HepG2 (cell line): ENCODE data around the gene PLSCR1.

Experiments
- ADNP ChIP-seq: sonication (generic); formaldehyde crosslinking; IDR thresholded peaks from 2 replicates; pipeline ENCODE4 v1.4.0; 2020; ENCODE audit warnings: missing genetic modification reagents
- EED ChIP-seq: sonication (generic); formaldehyde crosslinking; IDR thresholded peaks from 2 replicates; pipeline ENCODE4 v1.5.0; 2020; ENCODE audit warnings: mild to moderate bottlenecking, missing genetic modification reagents
- EP300 ChIP-seq, 3 experiments: sonication (generic) in 1 of 3; formaldehyde crosslinking in 1 of 3; IDR thresholded peaks; 2 replicates each; pipeline versions ENCODE4 v1.5.1 to v1.6.1; 2011 to 2020; ENCODE audit warnings: low read depth in 2 of 3, low read length in 2 of 3, borderline replicate concordance in 1 of 3, improper control_type of control experiment in 1 of 3, mild to moderate bottlenecking in 1 of 3, missing genetic modification reagents in 1 of 3, moderate library complexity in 1 of 3
- ISL2 ChIP-seq: sonication (generic); formaldehyde crosslinking; IDR thresholded peaks from 2 replicates; pipeline ENCODE4 v1.5.0; 2020; ENCODE audit warnings: missing genetic modification reagents
- RAD21 ChIP-seq: fragments of 450-650 bp; formaldehyde crosslinking; IDR thresholded peaks from 2 replicates; pipeline ENCODE4 v1.5.0; 2020; ENCODE audit warnings: mild to moderate bottlenecking
- SMAD3 ChIP-seq: sonication (generic); formaldehyde crosslinking; IDR thresholded peaks from 2 replicates; pipeline ENCODE4 v1.4.0; 2020; ENCODE audit warnings: missing genetic modification reagents
- XBP1 ChIP-seq: sonication (generic); formaldehyde crosslinking; IDR thresholded peaks from 2 replicates; pipeline ENCODE4 v1.5.0; 2020; ENCODE audit warnings: missing genetic modification reagents
- ZNF138 ChIP-seq: sonication (generic); formaldehyde crosslinking; IDR thresholded peaks from 2 replicates; pipeline ENCODE4 v1.5.0; 2020; ENCODE audit warnings: mild to moderate bottlenecking, low read depth, missing genetic modification reagents
- ZNF343 ChIP-seq: sonication (generic); formaldehyde crosslinking; IDR thresholded peaks from 2 replicates; pipeline ENCODE4 v1.4.0; 2020; ENCODE audit warnings: mild to moderate bottlenecking, missing genetic modification reagents
- ZNF83 ChIP-seq: sonication (generic); formaldehyde crosslinking; IDR thresholded peaks from 2 replicates; pipeline ENCODE4 v1.4.0; 2020; ENCODE audit warnings: missing genetic modification reagents, mild to moderate bottlenecking, borderline replicate concordance
- ZNF878 ChIP-seq: sonication (generic); formaldehyde crosslinking; IDR thresholded peaks from 2 replicates; pipeline ENCODE4 v1.8.1; 2023; ENCODE audit warnings: mild to moderate bottlenecking, missing genetic modification reagents, moderate library complexity
- TF ChIP-seq, protein P1 (sequence below): sonication (generic); formaldehyde crosslinking; IDR thresholded peaks from 2 replicates; pipeline ENCODE4 v1.5.0; 2020; ENCODE audit warnings: mild to moderate bottlenecking, missing genetic modification reagents, moderate library complexity
- TF ChIP-seq, protein P2 (sequence below): sonication (generic); formaldehyde crosslinking; IDR thresholded peaks from 2 replicates; pipeline ENCODE4 v1.8.1; 2023; ENCODE audit warnings: missing genetic modification reagents, inconsistent platforms, borderline replicate concordance
- TF ChIP-seq, protein P3 (sequence below): sonication (generic); formaldehyde crosslinking; IDR thresholded peaks from 2 replicates; pipeline ENCODE4 v1.8.1; 2023; ENCODE audit warnings: mild to moderate bottlenecking, moderate library complexity, missing genetic modification reagents

DNA sequence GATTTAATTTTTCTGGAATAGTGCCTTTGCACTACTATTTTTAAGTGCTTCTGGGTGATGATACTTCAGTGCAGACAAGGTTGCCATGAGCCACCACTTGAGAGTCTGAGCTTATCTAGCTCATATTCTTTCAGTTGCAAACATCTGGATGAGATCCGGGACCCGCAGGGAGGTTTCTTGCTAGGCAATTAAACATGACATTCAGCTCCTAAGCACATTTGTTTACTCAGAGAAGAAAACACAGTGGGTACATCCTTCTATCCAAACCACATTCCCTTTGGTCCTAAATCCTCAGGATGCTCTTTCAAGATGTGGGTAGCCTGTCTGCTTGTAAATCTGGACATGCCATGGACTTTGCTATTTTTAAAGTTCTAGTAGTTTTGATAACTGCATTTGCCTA lies 12.0 kb downstream of the PLSCR1 start:
- TF ChIP-seq, protein P1, sequence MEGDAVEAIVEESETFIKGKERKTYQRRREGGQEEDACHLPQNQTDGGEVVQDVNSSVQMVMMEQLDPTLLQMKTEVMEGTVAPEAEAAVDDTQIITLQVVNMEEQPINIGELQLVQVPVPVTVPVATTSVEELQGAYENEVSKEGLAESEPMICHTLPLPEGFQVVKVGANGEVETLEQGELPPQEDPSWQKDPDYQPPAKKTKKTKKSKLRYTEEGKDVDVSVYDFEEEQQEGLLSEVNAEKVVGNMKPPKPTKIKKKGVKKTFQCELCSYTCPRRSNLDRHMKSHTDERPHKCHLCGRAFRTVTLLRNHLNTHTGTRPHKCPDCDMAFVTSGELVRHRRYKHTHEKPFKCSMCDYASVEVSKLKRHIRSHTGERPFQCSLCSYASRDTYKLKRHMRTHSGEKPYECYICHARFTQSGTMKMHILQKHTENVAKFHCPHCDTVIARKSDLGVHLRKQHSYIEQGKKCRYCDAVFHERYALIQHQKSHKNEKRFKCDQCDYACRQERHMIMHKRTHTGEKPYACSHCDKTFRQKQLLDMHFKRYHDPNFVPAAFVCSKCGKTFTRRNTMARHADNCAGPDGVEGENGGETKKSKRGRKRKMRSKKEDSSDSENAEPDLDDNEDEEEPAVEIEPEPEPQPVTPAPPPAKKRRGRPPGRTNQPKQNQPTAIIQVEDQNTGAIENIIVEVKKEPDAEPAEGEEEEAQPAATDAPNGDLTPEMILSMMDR (CRISPR knock-in tag): no peak
- TF ChIP-seq ZNF83 (CRISPR knock-in tag) (no peak), ADNP (CRISPR knock-in tag) (no peak), ZNF878 (CRISPR knock-in tag) (no peak), RAD21 (no peak), EP300 (IDR thresholded peaks at IDR 0.05; ENCODE audit: low read depth in 2 of 2, low read length in 2 of 2) (no peak), EP300 (CRISPR knock-in tag; IDR thresholded peaks at IDR 0.05; ENCODE audit: borderline replicate concordance) (no peak), XBP1 (CRISPR knock-in tag) (no peak), SMAD3 (CRISPR knock-in tag) (no peak), ZNF138 (CRISPR knock-in tag) (no peak), ISL2 (CRISPR knock-in tag) (no peak), EED (no peak), ZNF343 (CRISPR knock-in tag) (no peak)
- TF ChIP-seq, protein P2, sequence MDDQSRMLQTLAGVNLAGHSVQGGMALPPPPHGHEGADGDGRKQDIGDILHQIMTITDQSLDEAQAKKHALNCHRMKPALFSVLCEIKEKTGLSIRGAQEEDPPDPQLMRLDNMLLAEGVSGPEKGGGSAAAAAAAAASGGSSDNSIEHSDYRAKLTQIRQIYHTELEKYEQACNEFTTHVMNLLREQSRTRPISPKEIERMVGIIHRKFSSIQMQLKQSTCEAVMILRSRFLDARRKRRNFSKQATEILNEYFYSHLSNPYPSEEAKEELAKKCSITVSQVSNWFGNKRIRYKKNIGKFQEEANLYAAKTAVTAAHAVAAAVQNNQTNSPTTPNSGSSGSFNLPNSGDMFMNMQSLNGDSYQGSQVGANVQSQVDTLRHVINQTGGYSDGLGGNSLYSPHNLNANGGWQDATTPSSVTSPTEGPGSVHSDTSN: no peak
- TF ChIP-seq, protein P3, sequence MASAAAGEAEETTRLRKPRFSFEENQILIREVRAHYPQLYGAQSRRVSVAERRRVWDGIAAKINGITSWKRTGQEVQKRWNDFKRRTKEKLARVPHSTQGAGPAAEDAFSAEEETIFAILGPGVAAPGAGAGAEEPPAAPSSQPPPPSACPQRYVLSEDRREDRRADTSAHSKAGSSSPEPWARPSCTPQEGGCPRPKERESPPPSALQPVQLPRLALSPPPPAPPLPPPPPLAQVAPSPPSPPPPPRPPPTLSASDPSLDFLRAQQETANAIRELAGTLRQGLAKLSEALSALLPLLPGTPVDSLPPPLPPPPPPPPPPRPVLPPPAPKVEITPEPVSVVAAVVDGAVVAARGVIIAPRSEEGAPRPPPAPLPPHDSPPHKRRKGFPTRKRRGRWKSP (CRISPR knock-in tag): no peak
